Peyer's patch (tissue), 4 donors: ENCODE data around the gene NBL1. TPM values are rescaled to one million over a fixed set of nuclear protein-coding genes. Genes with fewer than 3 reads are reported as not detected.

Source experiments
- DNase-seq, 3 donors: peaks; one replicate each; pipeline ENCODE4 v3.0.0-alpha.2; 2017 to 2019
- H3K27ac ChIP-seq, 4 donors: fragments of 200-600 bp; sonication (generic); one replicate each; pipeline ENCODE4 v1.5.1; 2016 to 2019
- H3K27me3 ChIP-seq, 2 donors: fragments of 200-600 bp; sonication (generic); one replicate each; pipeline ENCODE4 v1.5.1; 2019
- H3K36me3 ChIP-seq, 3 donors: fragments of 200-600 bp; sonication (generic); one replicate each; pipeline ENCODE4 v1.5.1; 2016 to 2019
- H3K4me1 ChIP-seq, 4 donors: fragments of 200-600 bp; sonication (generic); one replicate each; pipeline ENCODE4 v1.5.1; 2016 to 2019
- H3K4me3 ChIP-seq, 4 donors: fragments of 200-600 bp; sonication (generic); 1 replicate in 3 of 4; 2 replicates in 1 of 4; pipeline ENCODE4 v1.5.1; 2016 to 2019; ENCODE audit warnings: mild to moderate bottlenecking in 1 of 4
- H3K9me3 ChIP-seq, 4 donors: fragments of 200-600 bp; sonication (generic); one replicate each; pipeline ENCODE4 v1.5.1; 2016 to 2019; ENCODE audit warnings: mild to moderate bottlenecking in 1 of 4
- CTCF ChIP-seq, 6 experiments: fragments of 450-650 bp in 4 of 6; fragments of 200-600 bp in 2 of 6; sonication (generic) in 1 of 6; IDR thresholded peaks; one replicate each; pipeline ENCODE4 v1.5.1; 2017 to 2019; ENCODE audit warnings: antibody characterized with exemption in 6 of 6, mild to moderate bottlenecking in 3 of 6, moderate library complexity in 1 of 6
- POLR2A ChIP-seq, 2 donors: fragments of 450-650 bp; IDR thresholded peaks; one replicate each; pipeline ENCODE4 v1.5.1; 2017; ENCODE audit warnings: antibody characterized with exemption in 2 of 2, mild to moderate bottlenecking in 2 of 2, moderate library complexity in 2 of 2
- total RNA-seq, 4 donors: library from RNA; depleted of rRNA; stranded (reverse); fragments of >200 nt; gene quantifications; one replicate each; pipeline ENCODE4 v1.1.0, GENCODE V29; 2016

The NBL1 gene
- total RNA-seq, 4 donors from 2014 or later, result 187 to 348 (median 289) TPM

- DNase-seq, result no peak
- Histone ChIP-seq H3K27ac (no peak overlapping the region), H3K4me1 (no peaks in the 10 kb centered on the region), H3K9me3 (peaks cover 0 to 9% (median 0%) of the 10 kb centered on the region in 4 donors), H3K4me3 (no peak overlapping the region), H3K27me3 (no peaks in the 10 kb centered on the region), H3K36me3 (peaks cover 0 to 42% (median 0%) of the 10 kb centered on the region in 3 donors)
- TF ChIP-seq POLR2A (IDR thresholded peaks at IDR 0.05) (no peak), CTCF (IDR thresholded peaks at IDR 0.05) (no peak)
Measured at GRCh38 chr1:19689856-19690255, 45.7 kb downstream of the NBL1 start.

- H3K27ac ChIP-seq, result no peak overlapping the region
- no peak for DNase-seq
- no peaks in the 10 kb centered on the region for H3K4me1 ChIP-seq
- H3K4me3 ChIP-seq, result no peak overlapping the region
- H3K36me3 ChIP-seq, result peaks cover 0 to 47% (median 0%) of the 10 kb centered on the region in 3 donors
- no peaks in the 10 kb centered on the region for H3K27me3 ChIP-seq
- H3K9me3 ChIP-seq, result peaks cover 0 to 9% (median 0%) of the 10 kb centered on the region in 4 donors
- no peak for TF ChIP-seq CTCF (IDR thresholded peaks at IDR 0.05)
- TF ChIP-seq POLR2A (IDR thresholded peaks at IDR 0.05), result no peak
Measured at GRCh38 chr1:19690342-19690741, 46.2 kb downstream of the NBL1 start.

- H3K4me3 ChIP-seq, result no peak overlapping the region
- no peaks in the 10 kb centered on the region for H3K4me1 ChIP-seq
- peaks cover 0 to 46% (median 0%) of the 10 kb centered on the region in 3 donors for H3K36me3 ChIP-seq
- no peak for DNase-seq
- no peak for TF ChIP-seq CTCF (IDR thresholded peaks at IDR 0.05)
- TF ChIP-seq POLR2A (IDR thresholded peaks at IDR 0.05), result no peak
- no peaks in the 10 kb centered on the region for H3K27me3 ChIP-seq
- H3K27ac ChIP-seq, result no peak overlapping the region
- peaks cover 0 to 9% (median 0%) of the 10 kb centered on the region in 4 donors for H3K9me3 ChIP-seq
Measured at GRCh38 chr1:19694298-19694697, 50.2 kb downstream of the NBL1 start.

- Histone ChIP-seq H3K27ac (no peak overlapping the region), H3K36me3 (peaks cover 0 to 50% (median 0%) of the 10 kb centered on the region in 3 donors)
- DNase-seq, result no peak
Measured at GRCh38 chr1:19695772-19696171, 51.7 kb downstream of the NBL1 start.

GRCh38 chr1:19696820-19697219, 52.7 kb downstream of the NBL1 start:
- Histone ChIP-seq H3K36me3 (peaks cover 0 to 46% (median 0%) of the 10 kb centered on the region in 3 donors), H3K4me3 (no peak overlapping the region)

More at GRCh38 chr1:19695772-19696171, 51.7 kb downstream of the NBL1 start:
- Histone ChIP-seq H3K4me3 (no peak overlapping the region), H3K4me1 (no peaks in the 10 kb centered on the region), H3K27me3 (no peaks in the 10 kb centered on the region), H3K9me3 (no peaks in the 10 kb centered on the region)
- TF ChIP-seq CTCF (IDR thresholded peaks at IDR 0.05), result no peak

More at GRCh38 chr1:19696820-19697219, 52.7 kb downstream of the NBL1 start:
- Histone ChIP-seq H3K27ac (no peak overlapping the region), H3K27me3 (no peaks in the 10 kb centered on the region), H3K4me1 (no peaks in the 10 kb centered on the region), H3K9me3 (no peaks in the 10 kb centered on the region)
- TF ChIP-seq CTCF (IDR thresholded peaks at IDR 0.05), result no peak
- no peak for TF ChIP-seq POLR2A (IDR thresholded peaks at IDR 0.05)
- DNase-seq, result no peak
